SU-DHL-6 (cell line): ENCODE results near the gene SNAPIN.

ENCODE experiments used
- H2AFZ ChIP-seq: fragments of 200-600 bp; sonication (generic); 2 replicates; pipeline ENCODE4 v1.6.1; 2014; ENCODE audit warnings: low read depth, mild to moderate bottlenecking, moderate library complexity, mixed read lengths, antibody characterized with exemption, low read length; ENCODE audit not compliant: severe bottlenecking
- H3F3A ChIP-seq: fragments of 200-600 bp; shearing (Covaris generic); 2 replicates; pipeline ENCODE4 v1.6.0; 2016; ENCODE audit warnings: antibody characterized with exemption, mild to moderate bottlenecking; ENCODE audit not compliant: insufficient read depth
- H3K27ac ChIP-seq: fragments of 200-600 bp; sonication (generic); 2 replicates; pipeline ENCODE4 v1.5.1; 2016; ENCODE audit warnings: low read depth, mild to moderate bottlenecking, low read length, moderate library complexity, mixed read lengths
- H3K27me3 ChIP-seq: fragments of 200-600 bp; sonication (generic), shearing (Covaris generic); 2 replicates; pipeline ENCODE4 v1.6.0; 2014; ENCODE audit warnings: mild to moderate bottlenecking, low read length
- H3K36me3 ChIP-seq: fragments of 200-600 bp; sonication (generic); 2 replicates; pipeline ENCODE4 v1.6.1; 2014; ENCODE audit warnings: mild to moderate bottlenecking, low read length, mixed read lengths
- H3K4me2 ChIP-seq: fragments of 300-600, 200-600 bp; shearing (Covaris generic), sonication (generic); 2 replicates; pipeline ENCODE4 v1.6.0; 2014; ENCODE audit warnings: low read length, low read depth, mild to moderate bottlenecking; ENCODE audit not compliant: poor library complexity, severe bottlenecking
- H3K4me3 ChIP-seq: fragments of 200-600 bp; sonication (generic); 2 replicates; pipeline ENCODE4 v1.5.1; 2014; ENCODE audit warnings: antibody characterized with exemption, low read length, mild to moderate bottlenecking, mixed read lengths; ENCODE audit not compliant: insufficient read depth, poor library complexity, severe bottlenecking
- H3K79me2 ChIP-seq: fragments of 200-600 bp; sonication (generic); 2 replicates; pipeline ENCODE4 v1.6.1; 2014; ENCODE audit warnings: mild to moderate bottlenecking, low read length, moderate library complexity; ENCODE audit not compliant: insufficient read depth
- H3K9ac ChIP-seq: fragments of 200-600 bp; sonication (generic); 2 replicates; pipeline ENCODE4 v1.7.0; 2014; ENCODE audit warnings: mild to moderate bottlenecking, low read length
- H3K9me2 ChIP-seq: fragments of 200-600 bp; sonication (generic); replicated peaks from 2 replicates; pipeline ENCODE4 v1.6.1; 2014; ENCODE audit warnings: low read length; ENCODE audit not compliant: insufficient read depth
- H3K9me3 ChIP-seq: fragments of 200-600 bp; sonication (generic); 2 replicates; pipeline ENCODE4 v1.6.1; 2014; ENCODE audit warnings: low read length, mixed read lengths; ENCODE audit not compliant: insufficient read depth
- H4K20me1 ChIP-seq: fragments of 200-600 bp; sonication (generic); 2 replicates; pipeline ENCODE4 v1.6.1; 2014; ENCODE audit warnings: low read depth, mild to moderate bottlenecking, antibody characterized with exemption, low read length, moderate library complexity, mixed read lengths
- EZH2phosphoT487 ChIP-seq: fragments of 200-600 bp; sonication (generic), shearing (Covaris generic); conservative IDR thresholded peaks from 2 replicates; pipeline ENCODE4 v1.6.1; 2018; ENCODE audit warnings: mild to moderate bottlenecking, antibody characterized with exemption, low read length, moderate library complexity, mixed read lengths
- TF ChIP-seq, protein P1 (sequence below): fragments of 200-600 bp; sonication (generic); IDR thresholded peaks from one replicate; pipeline ENCODE4 v1.5.1; 2017; ENCODE audit warnings: antibody characterized with exemption, mild to moderate bottlenecking, low read length, moderate library complexity; ENCODE audit not compliant: insufficient read depth, poor library complexity, severe bottlenecking

Gene SNAPIN

DNA sequence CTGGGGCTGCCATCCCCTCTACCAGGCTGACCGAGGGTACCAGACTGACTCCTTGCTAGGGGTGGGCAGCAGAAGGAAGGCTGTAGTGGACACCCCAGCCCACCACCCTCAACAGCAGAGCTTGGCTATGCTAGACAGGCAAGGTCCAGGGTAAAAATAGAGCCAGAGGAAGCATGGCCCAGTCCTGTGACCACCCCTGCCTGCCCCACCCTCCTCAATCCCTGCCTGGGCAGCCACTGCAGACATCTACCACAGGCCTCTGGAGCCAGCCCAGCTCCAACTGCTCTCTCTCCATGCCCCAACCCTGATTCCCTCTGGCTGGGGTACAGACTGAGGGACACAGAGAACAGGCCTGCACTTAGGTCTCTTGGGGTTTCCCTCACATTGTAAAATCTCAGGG, 28.5 kb upstream of the SNAPIN start:
- H2AFZ ChIP-seq, result no peak overlapping the region
- H3K9me2 ChIP-seq, result no peaks in the 10 kb centered on the region
- H3F3A ChIP-seq, result peaks cover 3% of the 10 kb centered on the region; the same call in 1 of the 2 replicates
- no peak overlapping the region for H3K27ac ChIP-seq
- no peaks in the 10 kb centered on the region for H3K9me3 ChIP-seq
- H3K79me2 ChIP-seq, result peaks cover 9% of the 10 kb centered on the region
- H3K9ac ChIP-seq, result no peak overlapping the region
- no peaks in the 10 kb centered on the region for H3K27me3 ChIP-seq
- H3K4me2 ChIP-seq, result no peak overlapping the region
- no peak overlapping the region for H3K4me3 ChIP-seq
- no peaks in the 10 kb centered on the region for H3K36me3 ChIP-seq
- TF ChIP-seq, protein P1, sequence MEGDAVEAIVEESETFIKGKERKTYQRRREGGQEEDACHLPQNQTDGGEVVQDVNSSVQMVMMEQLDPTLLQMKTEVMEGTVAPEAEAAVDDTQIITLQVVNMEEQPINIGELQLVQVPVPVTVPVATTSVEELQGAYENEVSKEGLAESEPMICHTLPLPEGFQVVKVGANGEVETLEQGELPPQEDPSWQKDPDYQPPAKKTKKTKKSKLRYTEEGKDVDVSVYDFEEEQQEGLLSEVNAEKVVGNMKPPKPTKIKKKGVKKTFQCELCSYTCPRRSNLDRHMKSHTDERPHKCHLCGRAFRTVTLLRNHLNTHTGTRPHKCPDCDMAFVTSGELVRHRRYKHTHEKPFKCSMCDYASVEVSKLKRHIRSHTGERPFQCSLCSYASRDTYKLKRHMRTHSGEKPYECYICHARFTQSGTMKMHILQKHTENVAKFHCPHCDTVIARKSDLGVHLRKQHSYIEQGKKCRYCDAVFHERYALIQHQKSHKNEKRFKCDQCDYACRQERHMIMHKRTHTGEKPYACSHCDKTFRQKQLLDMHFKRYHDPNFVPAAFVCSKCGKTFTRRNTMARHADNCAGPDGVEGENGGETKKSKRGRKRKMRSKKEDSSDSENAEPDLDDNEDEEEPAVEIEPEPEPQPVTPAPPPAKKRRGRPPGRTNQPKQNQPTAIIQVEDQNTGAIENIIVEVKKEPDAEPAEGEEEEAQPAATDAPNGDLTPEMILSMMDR, result no peak
- TF ChIP-seq EZH2phosphoT487, result no peak
- no peaks in the 10 kb centered on the region for H4K20me1 ChIP-seq

DNA sequence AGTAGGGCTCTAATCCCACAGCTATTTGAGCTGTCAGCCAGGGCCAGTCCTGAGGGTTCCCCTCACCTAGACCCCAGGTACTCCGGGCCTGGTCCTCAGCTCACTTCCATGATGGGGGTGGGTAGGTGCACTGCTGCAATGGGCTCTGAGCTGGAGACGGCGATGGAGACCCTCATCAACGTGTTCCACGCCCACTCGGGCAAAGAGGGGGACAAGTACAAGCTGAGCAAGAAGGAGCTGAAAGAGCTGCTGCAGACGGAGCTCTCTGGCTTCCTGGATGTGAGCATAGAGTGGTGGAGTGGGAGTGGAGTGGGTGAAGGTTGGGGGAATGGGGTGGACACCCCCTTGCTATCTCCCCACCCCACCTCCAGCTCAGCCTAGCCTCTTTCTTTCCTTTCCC, 28.1 kb upstream of the SNAPIN start:
- no peaks in the 10 kb centered on the region for H3K9me2 ChIP-seq
- H3K36me3 ChIP-seq, result no peaks in the 10 kb centered on the region
- TF ChIP-seq, protein P1, result no peak
- no peak for TF ChIP-seq EZH2phosphoT487
- H2AFZ ChIP-seq, result no peak overlapping the region
- no peaks in the 10 kb centered on the region for H3K27me3 ChIP-seq
- no peak overlapping the region for H3K9ac ChIP-seq
- H3K4me2 ChIP-seq, result no peak overlapping the region
- H3K9me3 ChIP-seq, result no peaks in the 10 kb centered on the region
- H4K20me1 ChIP-seq, result no peaks in the 10 kb centered on the region
- H3K27ac ChIP-seq, result no peak overlapping the region
- H3K79me2 ChIP-seq, result peaks cover 13% of the 10 kb centered on the region
- H3F3A ChIP-seq, result peaks cover 3% of the 10 kb centered on the region; the same call in 1 of the 2 replicates
- no peak overlapping the region for H3K4me3 ChIP-seq

DNA sequence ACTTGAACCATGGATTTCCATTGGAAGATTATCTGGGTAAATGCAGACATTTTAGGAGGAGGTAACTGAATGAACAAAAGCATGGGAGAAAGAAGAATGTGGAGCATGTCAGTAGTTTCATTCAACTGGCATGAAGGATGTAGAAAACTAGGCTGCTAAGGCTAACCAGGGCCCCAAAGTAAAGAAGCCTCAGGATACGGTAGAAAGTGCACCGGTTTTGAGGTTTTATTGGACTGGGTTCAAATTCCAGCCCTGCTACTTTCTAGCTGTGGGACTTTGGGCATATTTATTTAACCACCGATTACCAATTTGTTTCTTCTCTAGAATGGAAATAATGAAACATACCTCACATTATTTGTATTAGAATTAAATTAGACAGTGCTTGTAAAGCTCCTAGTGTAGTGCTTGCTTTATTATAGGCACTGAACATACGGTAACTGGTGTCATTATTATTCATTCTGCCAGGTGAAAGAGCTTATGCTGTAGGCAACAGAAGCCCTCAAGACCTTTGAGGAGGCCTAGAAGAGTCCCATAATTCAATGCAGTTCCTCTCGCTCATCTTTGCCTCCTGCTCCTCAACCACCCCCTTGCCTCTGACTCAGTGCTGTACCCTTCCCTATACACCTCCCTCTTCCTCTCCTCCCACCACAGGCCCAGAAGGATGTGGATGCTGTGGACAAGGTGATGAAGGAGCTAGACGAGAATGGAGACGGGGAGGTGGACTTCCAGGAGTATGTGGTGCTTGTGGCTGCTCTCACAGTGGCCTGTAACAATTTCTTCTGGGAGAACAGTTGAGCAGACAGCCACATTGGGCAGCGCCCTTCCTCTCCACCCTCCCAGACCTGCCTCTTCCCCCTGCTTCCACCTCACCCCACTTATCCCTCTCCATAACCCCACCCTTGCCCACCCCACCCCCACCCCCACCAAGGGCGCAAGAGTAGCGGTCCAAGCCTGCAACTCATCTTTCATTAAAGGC, 27.2 kb upstream of the SNAPIN start:
- peaks cover 8% of the 10 kb centered on the region; the same call in 1 of the 2 replicates for H3F3A ChIP-seq
- H3K79me2 ChIP-seq, result peaks cover 22% of the 10 kb centered on the region
- H3K4me2 ChIP-seq, result no peak overlapping the region
- no peak overlapping the region for H2AFZ ChIP-seq
- H3K27ac ChIP-seq, result no peak overlapping the region
- TF ChIP-seq EZH2phosphoT487, result no peak
- TF ChIP-seq, protein P1, result no peak
- H3K9ac ChIP-seq, result no peak overlapping the region
- peaks cover 5% of the 10 kb centered on the region for H3K36me3 ChIP-seq
- no peaks in the 10 kb centered on the region for H4K20me1 ChIP-seq
- no peaks in the 10 kb centered on the region for H3K27me3 ChIP-seq
- H3K9me2 ChIP-seq, result no peaks in the 10 kb centered on the region
- no peak overlapping the region for H3K4me3 ChIP-seq
- H3K9me3 ChIP-seq, result no peaks in the 10 kb centered on the region
